NCI-H2171 treated with DMSO at 0.1 percent for 48 hours (cell line): ENCODE data around the gene MTHFSD.

ENCODE experiments used
- DNase-seq: peaks from one replicate; lab custom pipeline; 2025; lab: John Stamatoyannopoulos, UW

The MTHFSD gene

GRCh38 chr16:86502856-86503748 lies 51.9 kb downstream of the MTHFSD start:
- DNase-seq = no peak

- no peak for DNase-seq
These were observed 52.8 kb downstream of the MTHFSD start for GRCh38 chr16:86501989-86502855.

GRCh38 chr16:86500708-86501510 lies 54.1 kb downstream of the MTHFSD start:
- DNase-seq = no peak

- no peak for DNase-seq
These were observed 54.9 kb downstream of the MTHFSD start for GRCh38 chr16:86499889-86500707.

GRCh38 chr16:86499440-86499786 lies 55.6 kb downstream of the MTHFSD start:
- DNase-seq = no peak

GRCh38 chr16:86498671-86499439 lies 56.2 kb downstream of the MTHFSD start:
- no peak for DNase-seq

- no peak for DNase-seq
These were observed 56.8 kb downstream of the MTHFSD start for GRCh38 chr16:86498155-86498670.

- no peak for DNase-seq
These were observed 57.4 kb downstream of the MTHFSD start for GRCh38 chr16:86497551-86498021.

GRCh38 chr16:86496929-86497461 lies 58.0 kb downstream of the MTHFSD start:
- DNase-seq = no peak

- DNase-seq = no peak
These were observed 58.6 kb downstream of the MTHFSD start for GRCh38 chr16:86496262-86496928.

- DNase-seq = no peak
These were observed 59.2 kb downstream of the MTHFSD start for GRCh38 chr16:86495756-86496261.

GRCh38 chr16:86495357-86495701 lies 59.7 kb downstream of the MTHFSD start:
- DNase-seq = no peak

GRCh38 chr16:86494565-86495356 lies 60.3 kb downstream of the MTHFSD start:
- no peak for DNase-seq

GRCh38 chr16:86494039-86494564 lies 60.9 kb downstream of the MTHFSD start:
- no peak for DNase-seq

- DNase-seq = no peak
These were observed 61.9 kb downstream of the MTHFSD start for GRCh38 chr16:86492961-86493629.

GRCh38 chr16:86492267-86492960 lies 62.6 kb downstream of the MTHFSD start:
- no peak for DNase-seq

- DNase-seq = no peak
These were observed 63.4 kb downstream of the MTHFSD start for GRCh38 chr16:86491640-86492023.
